Smooth muscle cell (in vitro differentiated cells): Measurements from ENCODE around the gene SRGAP3. TPM values are rescaled to one million over a fixed set of nuclear protein-coding genes. Genes with fewer than 3 reads are reported as not detected.

Source experiments
- DNase-seq: peaks from one replicate; lab custom pipeline; 2025; ENCODE audit not compliant: unreplicated experiment; lab: John Stamatoyannopoulos, UW
- H2AFZ ChIP-seq: fragments of 200-600 bp; sonication (generic); 2 replicates; pipeline ENCODE4 v1.6.0; 2016; ENCODE audit warnings: antibody characterized with exemption, low read depth, mild to moderate bottlenecking
- H3F3A ChIP-seq: fragments of 200-600 bp; sonication (generic); 2 replicates; pipeline ENCODE4 v1.6.0; 2017; ENCODE audit warnings: antibody characterized with exemption, low read depth
- H3K27ac ChIP-seq: fragments of 200-600 bp; sonication (generic); 2 replicates; pipeline ENCODE4 v1.5.1; 2016; ENCODE audit warnings: low read depth, mild to moderate bottlenecking
- H3K27me3 ChIP-seq: fragments of 200-600 bp; sonication (generic); 2 replicates; pipeline ENCODE4 v1.6.1; 2016; ENCODE audit warnings: low read depth, mild to moderate bottlenecking
- H3K36me3 ChIP-seq: fragments of 200-600 bp; sonication (generic); 2 replicates; pipeline ENCODE4 v1.5.1; 2016; ENCODE audit warnings: low read depth
- H3K4me1 ChIP-seq: fragments of 200-600 bp; sonication (generic); 2 replicates; pipeline ENCODE4 v1.5.1; 2016; ENCODE audit warnings: low read depth
- H3K4me2 ChIP-seq: fragments of 200-600 bp; sonication (generic); 2 replicates; pipeline ENCODE4 v1.6.0; 2016; ENCODE audit warnings: mild to moderate bottlenecking
- H3K4me3 ChIP-seq: fragments of 200-600 bp; sonication (generic); 2 replicates; pipeline ENCODE4 v1.5.1; 2016; ENCODE audit warnings: mild to moderate bottlenecking
- H3K79me2 ChIP-seq: fragments of 200-600 bp; sonication (generic); 2 replicates; pipeline ENCODE4 v1.6.0; 2016; ENCODE audit warnings: low read depth, mild to moderate bottlenecking
- H3K9ac ChIP-seq: fragments of 200-600 bp; sonication (generic); 2 replicates; pipeline ENCODE4 v1.6.0; 2016; ENCODE audit warnings: low read depth
- H3K9me3 ChIP-seq: fragments of 200-600 bp; sonication (generic); replicated peaks from 2 replicates; pipeline ENCODE4 v1.5.1; 2016; ENCODE audit warnings: low read depth
- H4K20me1 ChIP-seq: fragments of 200-600 bp; sonication (generic); 2 replicates; pipeline ENCODE4 v1.6.0; 2016; ENCODE audit warnings: low read depth
- WGBS: methylation state at CpG from one replicate; pipeline ENCODE4 v1.1.7; 2016; ENCODE audit warnings: low lambda C conversion rate; 5-methylcytosine and 5-hydroxymethylcytosine counted together
- polyA plus RNA-seq: library from polyadenylated mRNA; unstranded; fragments of >200 nt; fragmentation: Nextera tagmentation; extraction: Ambion mirVana; gene quantifications from 2 replicates; pipeline ENCODE4 v1.2.1, GENCODE V29; 2016
- total RNA-seq: library from RNA; depleted of rRNA; stranded (reverse); fragments of >200 nt; gene quantifications from 2 replicates; pipeline ENCODE4 v1.2.3, GENCODE V29; 2014
- TF ChIP-seq, protein P1 (sequence below): fragments of 200-600 bp; sonication (generic); IDR thresholded peaks from 2 replicates; pipeline ENCODE4 v1.5.1; 2017; ENCODE audit warnings: borderline replicate concordance, mild to moderate bottlenecking, antibody characterized with exemption; ENCODE audit not compliant: insufficient read depth, poor library complexity, severe bottlenecking

The SRGAP3 gene
- total and polyA plus RNA-seq, 2 experiments from 2014 or later = 1.5 to 3.1 TPM

DNA sequence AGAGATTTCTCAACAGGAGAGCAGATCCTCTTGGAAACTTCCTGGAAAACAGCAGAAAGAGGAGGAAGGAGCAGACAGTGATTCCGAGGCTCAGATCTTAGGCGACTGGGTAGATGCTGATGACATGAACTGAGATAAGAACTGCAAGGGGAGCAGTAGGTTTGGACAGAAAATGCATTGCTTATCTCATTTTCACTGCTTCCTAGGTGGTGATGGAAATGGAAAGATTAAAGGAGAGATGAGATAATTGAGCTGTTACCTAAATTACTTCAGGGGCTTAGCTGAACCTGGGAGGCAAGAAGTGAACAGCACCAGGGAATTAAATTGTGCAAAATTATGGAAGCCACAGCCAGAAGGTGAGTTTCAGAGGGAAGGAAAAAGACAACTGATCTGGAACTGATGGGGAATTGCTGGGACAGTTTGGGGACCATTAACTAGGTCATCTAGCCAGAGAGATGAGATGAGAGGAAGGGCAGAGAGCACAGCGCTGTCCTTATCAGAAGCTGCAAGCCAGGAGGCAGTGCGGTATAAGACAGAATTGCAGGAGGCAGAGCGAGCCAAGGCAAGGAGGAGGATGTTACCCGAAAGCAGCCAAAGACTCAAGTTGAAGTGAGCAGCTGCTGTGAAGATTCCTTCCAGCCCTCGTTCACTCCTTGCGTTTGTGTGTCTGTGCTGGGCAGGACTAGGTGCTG is 140.4 kb downstream of the SRGAP3 start:
- WGBS = 59% methylated on average over 8 of the region's 8 CpGs
- TF ChIP-seq, protein P1, sequence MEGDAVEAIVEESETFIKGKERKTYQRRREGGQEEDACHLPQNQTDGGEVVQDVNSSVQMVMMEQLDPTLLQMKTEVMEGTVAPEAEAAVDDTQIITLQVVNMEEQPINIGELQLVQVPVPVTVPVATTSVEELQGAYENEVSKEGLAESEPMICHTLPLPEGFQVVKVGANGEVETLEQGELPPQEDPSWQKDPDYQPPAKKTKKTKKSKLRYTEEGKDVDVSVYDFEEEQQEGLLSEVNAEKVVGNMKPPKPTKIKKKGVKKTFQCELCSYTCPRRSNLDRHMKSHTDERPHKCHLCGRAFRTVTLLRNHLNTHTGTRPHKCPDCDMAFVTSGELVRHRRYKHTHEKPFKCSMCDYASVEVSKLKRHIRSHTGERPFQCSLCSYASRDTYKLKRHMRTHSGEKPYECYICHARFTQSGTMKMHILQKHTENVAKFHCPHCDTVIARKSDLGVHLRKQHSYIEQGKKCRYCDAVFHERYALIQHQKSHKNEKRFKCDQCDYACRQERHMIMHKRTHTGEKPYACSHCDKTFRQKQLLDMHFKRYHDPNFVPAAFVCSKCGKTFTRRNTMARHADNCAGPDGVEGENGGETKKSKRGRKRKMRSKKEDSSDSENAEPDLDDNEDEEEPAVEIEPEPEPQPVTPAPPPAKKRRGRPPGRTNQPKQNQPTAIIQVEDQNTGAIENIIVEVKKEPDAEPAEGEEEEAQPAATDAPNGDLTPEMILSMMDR = no peak
- no peak overlapping the region for H3K4me2 ChIP-seq

DNA sequence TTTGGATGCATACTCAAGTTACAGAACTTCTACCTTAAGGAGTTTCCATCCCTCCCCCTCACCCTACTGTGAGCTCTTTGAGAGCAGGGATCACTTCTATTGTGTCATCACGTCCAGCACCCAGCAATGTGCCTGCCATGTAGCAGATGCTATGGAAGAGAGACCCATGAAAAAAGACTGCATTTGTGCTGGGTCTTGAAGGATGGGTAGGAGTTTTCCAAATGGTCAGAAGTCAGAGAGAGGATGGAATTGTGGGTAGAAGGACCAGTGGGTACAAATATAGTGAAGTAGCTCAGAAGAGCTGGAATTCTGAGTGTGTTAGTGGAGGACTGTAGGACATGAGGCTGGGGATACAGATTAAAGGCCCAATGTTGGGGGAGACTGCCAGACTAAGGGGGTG is 141.7 kb downstream of the SRGAP3 start:
- 97% methylated on average over 1 of the region's 1 CpG for WGBS
- no peak overlapping the region for H3K27ac ChIP-seq
- H3K4me2 ChIP-seq = no peak overlapping the region
- DNase-seq = no peak
- no peaks in the 10 kb centered on the region for H3K27me3 ChIP-seq
- no peaks in the 10 kb centered on the region for H4K20me1 ChIP-seq
- no peaks in the 10 kb centered on the region for H3K79me2 ChIP-seq
- no peak overlapping the region for H3K9ac ChIP-seq
- H3K4me3 ChIP-seq = no peak overlapping the region
- no peaks in the 10 kb centered on the region for H3K9me3 ChIP-seq
- H3K36me3 ChIP-seq = no peaks in the 10 kb centered on the region
- H3K4me1 ChIP-seq = peaks cover 9% of the 10 kb centered on the region
- no peak overlapping the region for H2AFZ ChIP-seq
- no peaks in the 10 kb centered on the region for H3F3A ChIP-seq
- TF ChIP-seq, protein P1 = no peak

More for the DNA sequence above, 140.4 kb downstream of the SRGAP3 start:
- Histone ChIP-seq H3K27me3 (no peaks in the 10 kb centered on the region), H2AFZ (no peak overlapping the region), H3F3A (no peaks in the 10 kb centered on the region), H3K9ac (no peak overlapping the region), H3K4me1 (peaks cover 7% of the 10 kb centered on the region), H3K27ac (no peak overlapping the region), H3K9me3 (no peaks in the 10 kb centered on the region), H4K20me1 (no peaks in the 10 kb centered on the region), H3K79me2 (no peaks in the 10 kb centered on the region), H3K4me3 (no peak overlapping the region), H3K36me3 (no peaks in the 10 kb centered on the region)
- DNase-seq = no peak

DNA sequence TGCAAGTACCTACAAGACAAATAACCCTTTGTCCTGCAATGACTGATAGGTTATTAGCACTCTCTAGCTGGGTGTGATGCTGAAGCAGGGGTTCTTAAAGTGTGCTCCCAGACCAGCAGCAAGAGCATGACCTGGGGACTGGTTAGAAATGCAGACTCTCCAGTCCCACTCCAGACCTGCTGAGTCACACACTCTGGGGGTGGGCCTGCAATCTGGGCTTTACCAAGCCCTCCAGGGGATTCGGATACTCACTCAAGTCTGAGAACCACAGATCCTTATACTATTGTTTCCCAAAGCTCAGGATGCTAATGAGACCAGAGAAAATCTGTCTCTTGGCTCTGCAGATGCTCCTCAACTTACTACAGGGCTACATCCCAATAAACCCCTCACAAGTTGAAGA is 144.0 kb downstream of the SRGAP3 start:
- Histone ChIP-seq H3K36me3 (no peaks in the 10 kb centered on the region), H3K79me2 (no peaks in the 10 kb centered on the region), H4K20me1 (no peaks in the 10 kb centered on the region), H3K4me2 (no peak overlapping the region), H2AFZ (no peak overlapping the region), H3F3A (no peaks in the 10 kb centered on the region), H3K9me3 (no peaks in the 10 kb centered on the region), H3K4me3 (no peak overlapping the region), H3K9ac (no peak overlapping the region), H3K27ac (no peak overlapping the region), H3K4me1 (peaks cover 15% of the 10 kb centered on the region), H3K27me3 (no peaks in the 10 kb centered on the region)
- 0% methylated on average over 1 of the region's 1 CpG for WGBS
- TF ChIP-seq, protein P1 = no peak
- DNase-seq = no peak

DNA sequence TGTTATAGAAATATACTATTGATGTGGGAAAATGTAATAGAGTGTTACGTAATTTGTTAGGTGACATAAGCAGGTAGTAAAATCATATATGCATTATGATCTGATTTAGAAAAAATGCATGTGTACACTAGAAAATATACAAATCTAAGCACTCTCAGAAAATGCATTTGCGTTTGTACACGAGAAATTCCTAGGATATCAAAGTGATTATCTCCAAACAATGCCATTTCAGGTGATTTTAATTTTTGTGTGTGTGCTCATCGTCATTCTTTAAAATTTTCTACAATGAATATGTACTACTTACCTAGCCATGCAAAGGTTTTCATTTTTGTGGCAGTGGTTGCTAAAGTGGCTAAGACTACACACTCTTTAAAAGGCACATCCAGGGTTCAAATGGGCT is 145.3 kb downstream of the SRGAP3 start:
- 93% methylated on average over 4 of the region's 4 CpGs for WGBS
- H3F3A ChIP-seq = no peaks in the 10 kb centered on the region
- peaks cover 19% of the 10 kb centered on the region for H3K4me1 ChIP-seq
- DNase-seq = no peak
- H3K79me2 ChIP-seq = no peaks in the 10 kb centered on the region
- no peaks in the 10 kb centered on the region for H4K20me1 ChIP-seq
- H3K27ac ChIP-seq = no peak overlapping the region
- no peaks in the 10 kb centered on the region for H3K9me3 ChIP-seq
- no peaks in the 10 kb centered on the region for H3K36me3 ChIP-seq
- H3K4me3 ChIP-seq = no peak overlapping the region
- no peak overlapping the region for H3K4me2 ChIP-seq
- no peak overlapping the region for H3K9ac ChIP-seq
- H2AFZ ChIP-seq = no peak overlapping the region
- TF ChIP-seq, protein P1 = no peak
- H3K27me3 ChIP-seq = no peaks in the 10 kb centered on the region
